ENCODE measurements around the gene CDK6. TPM values are rescaled to one million over a fixed set of nuclear protein-coding genes. Genes with fewer than 3 reads are reported as not detected.

The CDK6 gene
- total RNA-seq, 2 experiments from 2014 or later, result 118 to 229 TPM

DNA sequence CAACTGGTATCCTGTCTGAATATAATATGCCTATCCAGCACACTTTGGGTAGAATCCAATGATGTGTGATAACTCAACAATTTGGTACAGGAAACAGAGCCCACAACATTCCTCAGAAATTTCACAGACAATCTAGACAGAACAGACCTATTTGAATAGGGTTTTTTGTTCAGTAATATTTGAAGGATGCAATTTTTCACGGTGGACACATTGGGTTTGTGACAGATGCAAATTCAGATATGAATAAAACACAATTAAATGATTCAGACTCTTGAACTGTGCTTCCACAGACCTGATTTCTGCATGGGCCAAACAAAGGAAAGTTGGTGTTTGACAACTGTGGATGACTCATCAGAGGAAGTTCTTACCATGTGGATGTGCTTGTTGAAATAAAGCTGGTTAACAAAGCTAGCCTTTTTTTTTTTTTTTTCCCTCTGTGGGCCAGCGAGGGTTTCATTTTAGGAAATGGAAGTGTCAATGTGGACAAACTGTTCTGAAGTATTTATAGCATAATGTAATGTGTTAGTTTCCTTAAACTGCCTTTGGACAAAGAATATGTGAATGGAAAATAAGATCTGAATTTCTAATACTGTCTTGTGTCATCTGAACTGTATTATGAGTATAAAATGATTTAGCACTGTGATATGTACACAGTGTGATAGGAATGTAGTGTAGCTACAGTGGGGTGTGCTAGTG lies 203.0 kb downstream of the CDK6 start:
- H3K9me3 Mint-ChIP-seq (ENCODE audit: low read depth), result peaks cover 7% of the 10 kb centered on the region
- peak overlapping the region; percentile 87 for H3K27ac Mint-ChIP-seq
- CTCF ChIA-PET, result interaction anchor here (0.7 to 3.1 kb wide), 8 partner anchors 8 to 199 kb away, joined by 3 to 20 read pairs (median 4); no protein-coding TSS in a partner anchor
- H3K36me3 Mint-ChIP-seq, result peaks cover 33% of the 10 kb centered on the region
- peak overlapping the region; percentile 50 for H3K4me3 Mint-ChIP-seq
- ATAC-seq (peak; percentile 68), DNase-seq (no peak)
- peaks cover 69% of the 10 kb centered on the region for H3K4me1 Mint-ChIP-seq
- no peaks in the 10 kb centered on the region for H3K27me3 Mint-ChIP-seq

DNA sequence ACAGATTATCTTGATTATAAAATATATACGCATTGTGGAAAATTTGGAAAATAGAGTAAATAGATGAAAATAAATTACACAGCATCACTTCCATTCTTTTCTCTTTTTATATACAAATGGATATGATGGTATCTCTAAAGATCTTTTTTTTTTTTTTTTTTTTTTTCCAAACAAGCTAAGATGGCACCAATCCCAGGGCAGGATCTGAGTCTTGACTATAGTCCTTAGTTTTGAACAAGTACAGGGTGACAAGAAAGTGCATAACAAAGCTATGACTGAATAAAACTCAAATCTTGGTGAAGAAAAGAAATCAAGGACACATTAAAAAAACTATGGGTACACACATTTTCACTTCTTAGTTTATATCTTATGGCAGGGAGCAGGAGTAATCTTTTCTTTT lies 203.6 kb downstream of the CDK6 start:
- Mint-ChIP-seq H3K27me3 (no peaks in the 10 kb centered on the region), H3K27ac (peak overlapping the region; percentile 87), H3K9me3 (ENCODE audit: low read depth) (peaks cover 10% of the 10 kb centered on the region), H3K4me1 (peaks cover 71% of the 10 kb centered on the region), H3K36me3 (peaks cover 35% of the 10 kb centered on the region), H3K4me3 (peak overlapping the region; percentile 50)
- no peak for ATAC-seq
- DNase-seq, result no peak
- CTCF ChIA-PET, result interaction anchor here (1.1 to 3.1 kb wide), 7 partner anchors 9 to 200 kb away, joined by 3 to 20 read pairs (median 6); no protein-coding TSS in a partner anchor

DNA sequence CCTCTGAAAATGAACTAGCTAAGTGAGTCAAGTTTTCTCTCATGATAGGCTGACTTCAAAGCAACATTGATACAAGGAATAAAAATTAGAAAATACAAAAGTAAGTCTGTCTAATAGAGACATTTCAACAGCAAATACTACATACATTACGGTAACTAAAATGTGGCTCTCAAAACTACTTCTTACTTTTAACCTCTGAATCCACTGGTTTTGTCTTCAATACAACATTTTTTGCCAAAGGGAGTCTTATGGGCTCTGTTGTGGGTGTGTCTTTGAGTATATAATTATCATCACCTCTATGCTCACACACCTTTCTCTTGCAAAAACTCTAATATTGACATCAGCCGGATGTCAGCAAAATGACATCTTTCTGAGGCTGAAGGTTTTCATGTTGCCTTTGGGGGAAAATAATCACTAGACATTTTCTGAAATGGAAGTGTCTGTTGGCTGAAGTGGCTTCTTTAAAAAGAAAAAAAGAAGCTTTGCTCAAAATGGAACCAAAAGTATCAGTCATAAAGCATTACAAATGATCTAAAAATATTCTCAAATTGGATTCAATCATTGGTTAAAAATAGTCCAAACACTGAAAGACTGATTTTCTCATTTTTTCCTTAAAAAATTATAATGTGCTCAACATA lies 204.4 kb downstream of the CDK6 start:
- peak overlapping the region; percentile 38 for H3K4me3 Mint-ChIP-seq
- ATAC-seq (peak; percentile 10), DNase-seq (no peak)
- peaks cover 74% of the 10 kb centered on the region for H3K4me1 Mint-ChIP-seq
- H3K9me3 Mint-ChIP-seq (ENCODE audit: low read depth), result peaks cover 10% of the 10 kb centered on the region
- H3K36me3 Mint-ChIP-seq, result peaks cover 40% of the 10 kb centered on the region
- peak overlapping the region; percentile 90 for H3K27ac Mint-ChIP-seq
- no peaks in the 10 kb centered on the region for H3K27me3 Mint-ChIP-seq
- CTCF ChIA-PET, result interaction anchor here (0.7 to 3.1 kb wide), 8 partner anchors 10 to 201 kb away, joined by 3 to 20 read pairs (median 4); no protein-coding TSS in a partner anchor

DNA sequence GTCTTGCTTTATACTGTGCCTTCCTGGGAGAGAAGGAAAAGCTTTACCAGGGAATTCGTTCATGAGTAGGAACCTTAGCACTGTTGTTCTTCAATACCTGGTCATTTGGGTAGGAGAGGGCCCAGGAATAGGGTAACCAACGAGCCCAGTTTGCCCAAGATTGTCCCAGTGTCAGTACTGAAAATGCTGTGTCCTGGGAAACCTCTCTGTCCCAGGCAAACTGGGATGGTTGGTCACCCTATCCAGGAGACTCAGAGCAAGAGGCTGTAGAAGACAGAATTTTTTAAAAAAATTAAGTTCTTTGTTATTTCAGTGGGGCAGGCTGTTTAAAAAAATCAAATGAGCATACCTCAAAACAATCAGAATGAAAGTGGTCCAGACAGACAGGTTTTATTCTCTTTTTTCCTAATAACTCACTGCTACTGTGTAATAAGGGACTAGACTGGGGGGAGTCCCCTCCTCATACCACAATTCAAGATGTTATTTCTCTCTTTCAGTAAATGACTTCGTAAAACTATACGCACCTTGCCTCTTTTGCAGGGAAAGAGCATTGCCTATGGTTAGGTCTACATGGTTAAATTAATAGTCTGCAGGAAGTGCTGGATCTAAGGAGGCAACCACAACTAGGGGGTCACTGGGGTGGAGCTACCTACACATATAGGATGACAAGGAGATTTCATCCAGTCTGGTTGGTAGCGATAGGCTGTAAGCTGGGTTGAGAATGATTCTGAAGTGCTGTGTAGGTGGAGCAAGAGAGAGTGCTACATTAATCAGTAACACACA lies 205.1 kb downstream of the CDK6 start:
- Mint-ChIP-seq H3K9me3 (ENCODE audit: low read depth) (peaks cover 10% of the 10 kb centered on the region), H3K4me3 (peak overlapping the region; percentile 38), H3K27ac (peak overlapping the region; percentile 90), H3K36me3 (peaks cover 45% of the 10 kb centered on the region), H3K4me1 (peaks cover 80% of the 10 kb centered on the region), H3K27me3 (no peaks in the 10 kb centered on the region)
- CTCF ChIA-PET, result interaction anchor here (0.7 to 3.1 kb wide), 8 partner anchors 10 to 201 kb away, joined by 3 to 20 read pairs (median 4); no protein-coding TSS in a partner anchor
- peak; percentile 63 for ATAC-seq
- DNase-seq, result peak; percentile 73

DNA sequence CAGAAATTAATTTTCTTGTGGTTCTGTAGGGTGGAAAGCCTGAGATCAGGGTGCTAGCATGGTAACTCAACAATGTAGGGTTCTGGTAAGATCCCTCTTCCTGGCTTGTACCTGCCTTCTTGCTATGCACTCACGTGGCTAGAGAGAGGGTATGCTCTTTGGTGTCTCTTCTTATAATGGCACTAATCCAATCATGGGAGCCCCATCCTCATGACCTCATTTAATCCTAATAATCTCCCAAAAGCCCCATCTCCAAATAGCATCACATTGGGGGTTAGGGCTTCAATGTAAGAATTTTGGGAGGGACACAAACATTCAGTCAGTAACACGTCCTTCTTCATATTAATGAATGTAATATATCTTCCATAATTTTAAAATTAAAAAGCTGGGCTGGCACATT lies 206.6 kb downstream of the CDK6 start:
- Mint-ChIP-seq H3K27me3 (no peaks in the 10 kb centered on the region), H3K36me3 (peaks cover 50% of the 10 kb centered on the region), H3K9me3 (ENCODE audit: low read depth) (peaks cover 10% of the 10 kb centered on the region), H3K4me3 (no peak overlapping the region), H3K27ac (no peak overlapping the region), H3K4me1 (peaks cover 82% of the 10 kb centered on the region)
- CTCF ChIA-PET, result no interaction called here
- DNase-seq (no peak), ATAC-seq (no peak)

DNA sequence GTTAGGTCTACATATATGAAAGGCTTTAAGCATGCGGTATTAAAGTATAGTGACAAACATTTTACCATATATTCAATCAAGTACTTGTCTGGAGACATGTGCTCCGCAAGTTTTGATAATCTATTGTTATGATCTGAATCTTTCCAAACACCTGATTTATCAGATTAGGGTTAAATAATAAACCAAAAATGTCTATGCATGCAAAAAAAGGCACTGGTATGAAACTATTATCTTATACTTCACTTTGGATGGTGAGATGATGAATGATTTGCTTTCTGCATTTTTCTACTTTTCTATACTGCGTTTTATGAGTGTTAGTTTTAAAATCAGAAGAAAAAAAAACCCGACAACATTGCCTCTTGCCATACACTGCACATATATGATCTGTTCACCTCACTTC lies 208.4 kb downstream of the CDK6 start:
- peaks cover 10% of the 10 kb centered on the region for H3K9me3 Mint-ChIP-seq (ENCODE audit: low read depth)
- peaks cover 82% of the 10 kb centered on the region for H3K4me1 Mint-ChIP-seq
- CTCF ChIA-PET, result no interaction called here
- no peak for ATAC-seq
- DNase-seq, result no peak
- H3K27ac Mint-ChIP-seq, result no peak overlapping the region
- peaks cover 67% of the 10 kb centered on the region for H3K36me3 Mint-ChIP-seq
- H3K27me3 Mint-ChIP-seq, result no peaks in the 10 kb centered on the region
- H3K4me3 Mint-ChIP-seq, result no peak overlapping the region

DNA sequence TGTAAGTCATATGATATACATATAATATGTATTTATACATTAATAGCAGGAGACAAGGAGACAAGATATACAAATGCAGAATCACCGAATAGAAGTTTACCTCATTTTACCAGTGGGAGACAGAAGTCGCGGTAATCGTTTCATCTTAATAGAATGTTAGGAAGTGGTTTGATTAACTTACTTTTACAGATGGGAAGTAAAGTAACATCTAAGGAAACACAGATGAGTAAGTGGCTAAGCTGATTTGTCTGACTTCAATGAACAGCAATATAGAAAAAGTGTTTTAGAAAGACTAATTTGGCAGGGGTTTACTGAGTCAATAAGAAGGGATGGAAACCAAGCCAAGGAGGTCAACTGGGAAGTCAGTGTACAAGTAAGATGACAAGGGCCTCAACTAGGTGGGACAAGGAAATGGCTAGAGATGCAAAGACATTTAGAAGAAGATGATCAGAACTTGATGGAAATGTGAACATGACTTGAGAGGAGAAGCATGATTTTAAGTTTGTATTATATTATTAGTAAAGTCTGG lies 210.0 kb downstream of the CDK6 start:
- Mint-ChIP-seq H3K4me3 (no peak overlapping the region), H3K27me3 (no peaks in the 10 kb centered on the region)
- ATAC-seq, result no peak

DNA sequence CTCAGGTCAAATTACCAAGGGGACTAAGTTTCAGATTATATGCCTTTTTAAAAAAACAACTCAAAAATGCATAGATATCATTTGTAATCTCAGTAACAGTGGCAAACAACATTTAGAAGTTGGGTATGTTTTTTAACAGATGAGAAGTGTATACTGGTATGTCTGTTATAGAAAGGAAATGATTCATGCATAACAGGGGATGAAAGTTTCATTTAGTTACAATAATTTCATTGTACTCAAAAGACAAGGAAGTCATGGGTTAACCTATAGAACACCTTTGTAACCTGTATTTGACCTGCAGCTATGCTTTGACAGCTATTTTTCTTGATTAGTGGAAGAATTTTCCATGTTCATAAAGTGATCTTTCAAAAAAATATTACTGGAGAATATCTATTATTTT lies 210.8 kb downstream of the CDK6 start:
- peak; percentile 66 for ATAC-seq
- no peak for DNase-seq
- peaks cover 82% of the 10 kb centered on the region for H3K4me1 Mint-ChIP-seq
- CTCF ChIA-PET, result interaction anchor here (1.4 to 2.0 kb wide), 2 partner anchors 16 to 207 kb away, joined by 4 to 9 read pairs; no protein-coding TSS in a partner anchor
- peaks cover 12% of the 10 kb centered on the region for H3K9me3 Mint-ChIP-seq (ENCODE audit: low read depth)
- H3K36me3 Mint-ChIP-seq, result peaks cover 78% of the 10 kb centered on the region
- H3K27ac Mint-ChIP-seq, result peak overlapping the region; percentile 91
- H3K4me3 Mint-ChIP-seq, result no peak overlapping the region
- H3K27me3 Mint-ChIP-seq, result no peaks in the 10 kb centered on the region

More for the DNA sequence above, 210.0 kb downstream of the CDK6 start:
- H3K36me3 Mint-ChIP-seq, result peaks cover 79% of the 10 kb centered on the region
- peak overlapping the region; percentile 87 for H3K27ac Mint-ChIP-seq
- DNase-seq, result no peak
- CTCF ChIA-PET, result interaction anchor here (1.0 to 2.0 kb wide), 3 partner anchors 12 to 207 kb away, joined by 3 to 9 read pairs (median 4); no protein-coding TSS in a partner anchor
- peaks cover 82% of the 10 kb centered on the region for H3K4me1 Mint-ChIP-seq
- peaks cover 12% of the 10 kb centered on the region for H3K9me3 Mint-ChIP-seq (ENCODE audit: low read depth)

DNA sequence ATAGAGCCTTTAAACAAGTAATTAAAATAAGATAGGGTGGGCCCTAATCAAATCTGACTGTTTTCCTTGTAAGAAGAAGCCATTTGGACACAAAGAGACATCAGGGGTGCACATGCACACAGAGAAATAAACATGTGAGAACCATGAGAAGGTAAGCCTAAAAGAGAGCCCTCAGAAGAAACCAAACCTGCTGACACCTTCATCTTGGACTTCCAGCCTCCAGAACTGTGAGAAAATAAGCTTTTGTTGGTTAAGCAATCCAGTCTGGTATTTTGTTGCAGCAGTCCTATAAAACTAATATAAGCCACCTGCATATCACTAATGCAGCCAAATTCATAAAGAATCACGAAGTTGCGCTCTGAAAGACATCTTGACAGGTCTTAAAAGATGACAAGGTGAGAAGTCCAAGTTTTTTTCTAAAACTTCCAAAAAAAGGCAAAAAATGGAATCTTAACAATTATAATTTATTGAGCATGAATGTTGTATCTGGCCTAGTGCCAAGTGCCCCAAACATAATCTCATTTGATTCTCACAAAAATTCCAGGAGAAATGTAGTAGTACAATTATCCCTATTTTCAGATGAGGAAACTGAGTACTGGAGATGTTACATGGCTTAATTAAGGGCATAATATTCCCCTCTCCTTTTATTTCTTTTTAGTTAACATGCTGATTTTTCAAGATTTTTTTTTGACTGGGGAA lies 211.9 kb downstream of the CDK6 start:
- CTCF ChIA-PET, result interaction anchor here (1.5 to 2.0 kb wide), 3 partner anchors 12 to 209 kb away, joined by 4 to 9 read pairs (median 4); no protein-coding TSS in a partner anchor
- no peak overlapping the region for H3K4me3 Mint-ChIP-seq
- peak overlapping the region; percentile 91 for H3K27ac Mint-ChIP-seq
- no peaks in the 10 kb centered on the region for H3K27me3 Mint-ChIP-seq
- peaks cover 68% of the 10 kb centered on the region for H3K36me3 Mint-ChIP-seq
- H3K9me3 Mint-ChIP-seq (ENCODE audit: low read depth), result peaks cover 8% of the 10 kb centered on the region
- H3K4me1 Mint-ChIP-seq, result peaks cover 75% of the 10 kb centered on the region
- no peak for ATAC-seq
- DNase-seq, result no peak

DNA sequence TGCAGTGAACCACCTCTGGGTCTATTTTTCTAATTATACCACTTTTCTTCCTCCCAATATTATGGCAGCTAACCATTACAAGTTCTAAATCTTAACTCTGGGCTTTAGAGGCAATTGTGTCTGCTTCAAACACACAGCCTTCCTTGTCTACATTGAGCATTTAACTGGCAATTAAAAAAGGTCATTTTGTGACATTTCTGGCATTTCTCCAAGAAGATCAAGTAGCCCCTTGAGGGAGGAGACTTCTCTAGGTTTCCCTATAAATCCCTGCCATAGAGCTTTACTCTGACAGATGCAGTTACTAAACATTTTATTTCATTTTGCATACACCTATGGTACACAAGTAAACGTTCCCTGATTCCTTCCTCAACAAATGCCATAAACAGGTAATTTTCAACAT lies 212.8 kb downstream of the CDK6 start:
- ATAC-seq, result no peak
- DNase-seq, result no peak
- H3K27ac Mint-ChIP-seq, result peak overlapping the region; percentile 39
- peaks cover 61% of the 10 kb centered on the region for H3K36me3 Mint-ChIP-seq
- H3K9me3 Mint-ChIP-seq (ENCODE audit: low read depth), result peaks cover 4% of the 10 kb centered on the region
- CTCF ChIA-PET, result interaction anchor here (1.7 to 4.5 kb wide), 2 partner anchors 9 to 11 kb away, joined by 4 to 20 read pairs; no protein-coding TSS in a partner anchor
- no peak overlapping the region for H3K4me3 Mint-ChIP-seq
- peaks cover 71% of the 10 kb centered on the region for H3K4me1 Mint-ChIP-seq
- H3K27me3 Mint-ChIP-seq, result no peaks in the 10 kb centered on the region

DNA sequence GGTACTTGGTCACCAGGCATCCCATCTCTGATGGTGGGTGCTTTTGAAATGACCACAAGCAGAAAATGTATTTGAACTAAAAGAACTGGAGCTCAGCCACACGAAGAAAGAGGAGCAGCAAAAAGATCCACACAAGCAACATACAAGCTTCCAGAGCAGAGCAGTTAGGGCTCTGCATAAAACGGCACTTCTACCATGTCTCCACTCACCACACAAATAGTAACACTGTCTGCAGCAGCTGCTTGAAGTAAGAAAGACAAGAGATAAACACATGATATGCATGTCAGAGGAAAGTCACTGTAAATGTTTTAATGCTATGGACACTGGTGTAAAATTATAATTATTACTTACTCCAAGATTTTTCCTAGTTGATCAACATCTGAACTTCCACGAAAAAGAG lies 213.7 kb downstream of the CDK6 start:
- Mint-ChIP-seq H3K27ac (peak overlapping the region; percentile 92), H3K4me3 (no peak overlapping the region), H3K36me3 (peaks cover 60% of the 10 kb centered on the region), H3K27me3 (no peaks in the 10 kb centered on the region), H3K9me3 (ENCODE audit: low read depth) (peaks cover 2% of the 10 kb centered on the region), H3K4me1 (peaks cover 67% of the 10 kb centered on the region)
- no peak for ATAC-seq
- CTCF ChIA-PET, result interaction anchor here (0.7 to 4.5 kb wide), 3 partner anchors 10 to 207 kb away, joined by 3 to 20 read pairs (median 4); no protein-coding TSS in a partner anchor
- DNase-seq, result no peak

DNA sequence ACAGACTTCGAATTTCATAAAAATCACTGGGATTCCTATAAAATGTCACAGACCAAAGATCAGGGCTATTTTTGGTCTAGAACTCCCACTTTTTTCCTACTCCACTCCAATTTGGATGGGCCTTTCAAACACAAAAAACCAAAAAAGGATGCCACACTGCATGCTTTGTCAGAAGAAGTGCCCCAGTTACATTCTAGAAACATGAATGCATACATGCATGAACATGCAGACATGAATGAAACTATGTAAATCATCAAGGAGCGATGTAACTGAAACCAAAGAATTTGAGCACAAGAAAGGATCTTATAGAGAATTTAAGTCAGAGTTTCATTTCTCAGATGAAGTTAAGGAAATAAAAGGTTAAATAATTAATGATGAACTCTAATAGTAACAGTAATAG lies 214.3 kb downstream of the CDK6 start:
- CTCF ChIA-PET, result interaction anchor here (0.9 to 6.7 kb wide), 17 partner anchors 9 to 435 kb away, joined by 3 to 66 read pairs (median 5); partner anchors contain the start of gene FAM133B
- peak overlapping the region; percentile 92 for H3K27ac Mint-ChIP-seq
- DNase-seq (no peak), ATAC-seq (no peak)
- H3K36me3 Mint-ChIP-seq, result peaks cover 59% of the 10 kb centered on the region
- peaks cover 61% of the 10 kb centered on the region for H3K4me1 Mint-ChIP-seq
- peaks cover 2% of the 10 kb centered on the region for H3K9me3 Mint-ChIP-seq (ENCODE audit: low read depth)
- H3K4me3 Mint-ChIP-seq, result peak overlapping the region; percentile 2
- H3K27me3 Mint-ChIP-seq, result no peaks in the 10 kb centered on the region

Data from activated CD8-positive, alpha-beta memory T cell treated with anti-CD3 and anti-CD28 coated beads, Interleukin-2, amount 10 ng/mL, durations not matched to agents 7 days and 5 days (primary cell).